Nephron (organoid): Measurements from ENCODE around the gene FOCAD.
A peak's percentile ranks its signal among the peaks of the same experiment; 100 is the strongest.

Experiments used
- H3K27ac Mint-ChIP-seq, 3 experiments: 2 replicates each; pipeline ENCODE4 v1.8.0; 2020; ENCODE audit warnings: mixed read lengths in 3 of 3, mild to moderate bottlenecking in 2 of 3, moderate library complexity in 1 of 3
- H3K27me3 Mint-ChIP-seq: 2 replicates; pipeline ENCODE4 v1.8.0; 2021; ENCODE audit warnings: low read depth, mild to moderate bottlenecking, moderate library complexity, mixed read lengths
- H3K36me3 Mint-ChIP-seq: 2 replicates; pipeline ENCODE4 v1.8.0; 2020; ENCODE audit warnings: low read depth, mixed read lengths
- H3K4me1 Mint-ChIP-seq: 2 replicates; pipeline ENCODE4 v1.8.0; 2020; ENCODE audit warnings: mixed read lengths
- H3K4me3 Mint-ChIP-seq, 3 experiments: 2 replicates each; pipeline ENCODE4 v1.8.0; 2020; ENCODE audit warnings: mild to moderate bottlenecking in 3 of 3, mixed read lengths in 3 of 3, moderate library complexity in 2 of 3
- H3K9me3 Mint-ChIP-seq: 2 replicates; pipeline ENCODE4 v1.8.0; 2020; ENCODE audit warnings: mixed read lengths
- TF ChIP-seq, protein P1 (sequence below), 3 experiments: fragments of 200-600 bp; sonication (generic); IDR thresholded peaks; one replicate each; pipeline ENCODE4 v1.5.0; 2021; ENCODE audit warnings: antibody characterized with exemption in 3 of 3; ENCODE audit not compliant: unreplicated experiment in 3 of 3

The FOCAD gene

GRCh38 chr9:20658677-20659473 is 25.2 kb upstream of the FOCAD start:
- TF ChIP-seq, protein P1, sequence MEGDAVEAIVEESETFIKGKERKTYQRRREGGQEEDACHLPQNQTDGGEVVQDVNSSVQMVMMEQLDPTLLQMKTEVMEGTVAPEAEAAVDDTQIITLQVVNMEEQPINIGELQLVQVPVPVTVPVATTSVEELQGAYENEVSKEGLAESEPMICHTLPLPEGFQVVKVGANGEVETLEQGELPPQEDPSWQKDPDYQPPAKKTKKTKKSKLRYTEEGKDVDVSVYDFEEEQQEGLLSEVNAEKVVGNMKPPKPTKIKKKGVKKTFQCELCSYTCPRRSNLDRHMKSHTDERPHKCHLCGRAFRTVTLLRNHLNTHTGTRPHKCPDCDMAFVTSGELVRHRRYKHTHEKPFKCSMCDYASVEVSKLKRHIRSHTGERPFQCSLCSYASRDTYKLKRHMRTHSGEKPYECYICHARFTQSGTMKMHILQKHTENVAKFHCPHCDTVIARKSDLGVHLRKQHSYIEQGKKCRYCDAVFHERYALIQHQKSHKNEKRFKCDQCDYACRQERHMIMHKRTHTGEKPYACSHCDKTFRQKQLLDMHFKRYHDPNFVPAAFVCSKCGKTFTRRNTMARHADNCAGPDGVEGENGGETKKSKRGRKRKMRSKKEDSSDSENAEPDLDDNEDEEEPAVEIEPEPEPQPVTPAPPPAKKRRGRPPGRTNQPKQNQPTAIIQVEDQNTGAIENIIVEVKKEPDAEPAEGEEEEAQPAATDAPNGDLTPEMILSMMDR (IDR thresholded peaks at IDR 0.05; ENCODE audit: unreplicated experiment in 3 of 3) = no peak
- peak overlapping the region in 1 of 3 experiments; percentile 97 for H3K27ac Mint-ChIP-seq
- H3K4me3 Mint-ChIP-seq = no peak overlapping the region
- H3K4me1 Mint-ChIP-seq = peaks cover 5% of the 10 kb centered on the region
- no peaks in the 10 kb centered on the region for H3K36me3 Mint-ChIP-seq
- no peaks in the 10 kb centered on the region for H3K27me3 Mint-ChIP-seq
- H3K9me3 Mint-ChIP-seq = peaks cover 13% of the 10 kb centered on the region

DNA sequence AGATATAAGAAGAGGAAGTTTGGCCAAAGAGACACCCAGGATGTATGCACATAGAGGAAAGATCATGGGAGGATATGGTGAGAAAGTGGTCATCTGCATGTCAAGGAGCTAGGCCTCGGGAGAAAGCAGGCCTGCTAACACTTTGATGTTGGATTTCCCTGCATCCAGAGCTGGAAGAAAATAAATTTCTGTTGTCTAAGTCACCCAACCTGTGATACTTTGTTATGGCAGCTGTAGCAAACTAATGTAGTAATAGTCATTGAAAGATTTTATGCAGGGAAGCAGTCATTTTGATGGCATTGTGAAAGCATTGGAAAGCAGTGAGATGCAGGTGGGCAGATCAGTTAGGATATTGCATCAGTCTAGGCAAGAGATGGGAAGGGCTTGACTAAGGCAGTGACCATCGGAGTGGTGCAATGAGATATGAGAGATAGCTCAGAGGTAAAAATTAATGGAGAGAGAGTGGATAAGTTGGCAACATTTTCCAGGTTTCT is 24.5 kb upstream of the FOCAD start:
- peaks cover 5% of the 10 kb centered on the region for H3K4me1 Mint-ChIP-seq
- no peak overlapping the region for H3K4me3 Mint-ChIP-seq
- H3K9me3 Mint-ChIP-seq = peaks cover 8% of the 10 kb centered on the region
- no peaks in the 10 kb centered on the region for H3K27me3 Mint-ChIP-seq
- H3K36me3 Mint-ChIP-seq = no peaks in the 10 kb centered on the region
- TF ChIP-seq, protein P1 (IDR thresholded peaks at IDR 0.05; ENCODE audit: unreplicated experiment in 3 of 3) = no peak
- no peak overlapping the region for H3K27ac Mint-ChIP-seq

- H3K4me3 Mint-ChIP-seq = no peak overlapping the region
- H3K36me3 Mint-ChIP-seq = no peaks in the 10 kb centered on the region
- TF ChIP-seq, protein P1 (IDR thresholded peaks at IDR 0.05; ENCODE audit: unreplicated experiment in 3 of 3) = no peak
- H3K9me3 Mint-ChIP-seq = no peaks in the 10 kb centered on the region
- peaks cover 5% of the 10 kb centered on the region for H3K4me1 Mint-ChIP-seq
- H3K27ac Mint-ChIP-seq = no peak overlapping the region
- H3K27me3 Mint-ChIP-seq = no peaks in the 10 kb centered on the region
Measured at GRCh38 chr9:20662156-20662555, 21.9 kb upstream of the FOCAD start.

GRCh38 chr9:20663133-20663532 is 20.9 kb upstream of the FOCAD start:
- TF ChIP-seq, protein P1 (IDR thresholded peaks at IDR 0.05; ENCODE audit: unreplicated experiment in 3 of 3) = no peak
- Mint-ChIP-seq H3K27ac (no peak overlapping the region), H3K4me1 (peaks cover 5% of the 10 kb centered on the region), H3K4me3 (no peak overlapping the region), H3K9me3 (no peaks in the 10 kb centered on the region), H3K27me3 (no peaks in the 10 kb centered on the region), H3K36me3 (no peaks in the 10 kb centered on the region)

DNA sequence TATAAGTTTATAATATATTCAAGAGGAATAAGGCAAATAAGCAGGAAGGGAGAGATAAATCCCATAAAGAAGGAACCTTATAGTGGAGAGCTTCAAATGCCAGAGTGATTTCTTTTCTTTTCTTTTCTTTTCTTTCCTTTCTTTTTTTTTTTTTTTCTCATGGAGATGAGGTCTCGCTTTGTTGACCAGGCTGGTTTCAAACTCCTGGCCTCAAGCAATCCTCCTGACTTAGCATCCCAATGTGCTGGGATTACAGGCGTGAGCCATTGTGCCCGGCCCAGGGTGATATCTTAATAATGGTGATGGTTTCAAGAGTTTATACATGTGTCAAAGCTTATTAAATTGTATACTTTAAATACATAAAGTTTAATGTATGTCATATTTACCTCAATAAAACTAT is 19.6 kb upstream of the FOCAD start:
- no peaks in the 10 kb centered on the region for H3K27me3 Mint-ChIP-seq
- no peak overlapping the region for H3K27ac Mint-ChIP-seq
- peaks cover 6% of the 10 kb centered on the region for H3K36me3 Mint-ChIP-seq
- TF ChIP-seq, protein P1 (IDR thresholded peaks at IDR 0.05; ENCODE audit: unreplicated experiment in 3 of 3) = no peak
- no peaks in the 10 kb centered on the region for H3K9me3 Mint-ChIP-seq
- peaks cover 5% of the 10 kb centered on the region for H3K4me1 Mint-ChIP-seq
- H3K4me3 Mint-ChIP-seq = no peak overlapping the region

GRCh38 chr9:20670395-20670794 is 13.7 kb upstream of the FOCAD start:
- peaks cover 22% of the 10 kb centered on the region for H3K36me3 Mint-ChIP-seq
- H3K9me3 Mint-ChIP-seq = peaks cover 2% of the 10 kb centered on the region
- H3K4me1 Mint-ChIP-seq = no peaks in the 10 kb centered on the region
- H3K27me3 Mint-ChIP-seq = no peaks in the 10 kb centered on the region
- TF ChIP-seq, protein P1 (IDR thresholded peaks at IDR 0.05; ENCODE audit: unreplicated experiment in 3 of 3) = no peak
- H3K27ac Mint-ChIP-seq = no peak overlapping the region
- no peak overlapping the region for H3K4me3 Mint-ChIP-seq
